ENCODE data around the gene HSF4.
"Not testable (repeated sequence)": the region's sequence is repeated elsewhere in the genome, so short reads cannot be mapped to it uniquely, and the experiment has no call there.

Gene HSF4, protein sequence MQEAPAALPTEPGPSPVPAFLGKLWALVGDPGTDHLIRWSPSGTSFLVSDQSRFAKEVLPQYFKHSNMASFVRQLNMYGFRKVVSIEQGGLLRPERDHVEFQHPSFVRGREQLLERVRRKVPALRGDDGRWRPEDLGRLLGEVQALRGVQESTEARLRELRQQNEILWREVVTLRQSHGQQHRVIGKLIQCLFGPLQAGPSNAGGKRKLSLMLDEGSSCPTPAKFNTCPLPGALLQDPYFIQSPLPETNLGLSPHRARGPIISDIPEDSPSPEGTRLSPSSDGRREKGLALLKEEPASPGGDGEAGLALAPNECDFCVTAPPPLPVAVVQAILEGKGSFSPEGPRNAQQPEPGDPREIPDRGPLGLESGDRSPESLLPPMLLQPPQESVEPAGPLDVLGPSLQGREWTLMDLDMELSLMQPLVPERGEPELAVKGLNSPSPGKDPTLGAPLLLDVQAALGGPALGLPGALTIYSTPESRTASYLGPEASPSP

DNA sequence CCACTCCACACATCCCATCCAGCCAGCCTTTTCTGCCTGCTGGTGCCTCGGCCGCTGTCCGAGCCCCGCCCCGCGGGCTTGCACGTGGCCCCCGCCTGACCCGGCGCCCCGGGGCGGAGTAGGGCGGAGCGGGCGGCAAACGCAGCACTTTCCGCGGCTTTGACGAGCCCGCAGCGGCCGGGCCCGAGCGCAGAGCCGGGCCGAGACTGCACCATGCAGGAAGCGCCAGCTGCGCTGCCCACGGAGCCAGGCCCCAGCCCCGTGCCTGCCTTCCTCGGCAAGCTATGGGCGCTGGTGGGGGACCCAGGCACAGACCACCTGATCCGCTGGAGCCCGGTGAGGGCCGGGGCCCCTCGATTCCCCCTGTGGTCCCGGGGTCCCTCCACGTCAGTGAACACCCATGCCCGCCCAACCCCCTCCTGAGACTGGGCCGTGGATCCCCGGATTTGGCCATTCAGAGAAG, at the start of gene HSF4:
HSF4 (plus strand) TSS at position 147 of the 463 bp plus-strand sequence; CDS start at position 214, 67 bp downstream.
- DNase-seq = no peak

DNA sequence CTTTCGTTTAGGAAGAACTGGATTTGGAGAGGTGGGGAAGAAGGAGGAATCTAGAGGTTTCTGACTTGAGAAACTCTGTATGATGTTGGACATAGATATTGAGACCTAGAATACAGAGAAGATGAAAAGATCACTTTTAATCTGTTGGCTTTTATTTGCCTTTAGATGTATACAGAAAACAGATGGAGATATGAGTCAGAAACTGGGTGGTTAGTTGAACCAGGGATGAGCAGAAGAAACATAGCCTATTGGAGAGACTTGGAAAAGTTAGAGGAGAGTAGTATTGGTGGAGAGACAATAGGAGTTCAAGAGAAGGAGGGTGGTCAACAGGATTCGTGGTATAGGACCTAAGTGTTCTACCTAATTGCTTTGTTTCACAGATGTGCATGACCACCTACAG, 49.8 kb upstream of the HSF4 start:
- no peak for DNase-seq

DNA sequence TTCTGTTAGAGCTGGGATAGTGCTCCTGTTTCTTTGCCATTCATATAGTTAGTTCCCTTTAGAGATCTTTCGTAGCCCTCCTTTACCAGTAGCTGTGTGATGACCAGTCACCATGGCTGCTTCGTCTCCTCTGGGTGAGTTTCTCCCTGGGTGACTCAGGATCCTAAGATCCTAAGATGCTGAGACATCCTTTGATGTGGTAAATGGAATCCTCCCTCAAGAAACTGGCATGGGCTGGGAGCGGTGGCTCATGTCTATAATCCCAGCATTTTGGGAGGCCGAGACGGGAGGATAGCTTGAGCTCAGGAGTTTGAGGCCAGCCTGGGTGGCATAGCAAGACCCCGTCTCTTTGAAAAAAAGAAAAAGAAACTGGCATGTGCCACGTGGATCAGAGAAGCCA, 48.9 kb upstream of the HSF4 start:
- no peak for DNase-seq

DNA sequence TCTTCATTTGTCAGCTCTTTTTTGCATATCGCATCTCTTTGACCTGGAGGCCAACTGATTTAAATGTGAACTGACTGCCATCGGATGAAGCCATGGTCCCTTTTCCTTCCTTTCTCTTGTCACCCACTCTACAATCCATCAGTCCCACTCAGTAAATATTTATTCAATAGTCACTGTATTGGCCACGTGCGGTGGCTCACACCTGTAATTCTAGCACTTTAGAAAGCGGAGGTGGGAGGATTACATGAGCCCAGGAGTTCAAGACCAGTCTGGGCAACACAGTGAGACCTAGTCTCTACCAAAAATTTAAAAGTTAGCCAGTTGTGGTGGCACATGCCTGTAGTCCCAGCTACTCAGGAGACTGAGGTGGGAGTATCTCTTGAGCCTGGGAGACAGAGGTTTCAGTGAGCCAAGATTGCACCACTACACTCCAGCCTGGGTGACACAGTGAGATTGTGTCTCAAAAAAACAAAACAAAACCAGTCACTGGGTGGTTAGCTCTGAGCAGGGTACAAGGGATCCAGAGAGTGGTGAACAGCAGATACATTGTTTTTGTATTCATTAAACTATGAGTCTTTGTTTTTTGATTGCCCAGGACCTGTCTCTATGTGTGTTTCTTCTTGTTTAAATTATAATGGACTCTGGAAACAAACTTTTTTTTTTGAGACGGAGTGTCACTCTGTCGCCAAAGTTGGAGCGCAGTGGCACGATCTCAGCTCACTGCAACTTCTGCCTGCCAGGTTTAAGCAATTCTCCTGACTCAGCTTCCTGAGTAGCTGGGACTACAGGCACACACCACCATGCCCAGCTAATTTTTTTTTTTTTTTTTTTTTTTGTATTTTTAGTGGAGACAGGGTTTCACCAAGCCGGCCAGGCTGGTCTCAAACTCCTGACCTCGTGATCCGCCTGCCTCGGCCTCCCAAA, 47.9 kb upstream of the HSF4 start:
- no peak for DNase-seq

DNA sequence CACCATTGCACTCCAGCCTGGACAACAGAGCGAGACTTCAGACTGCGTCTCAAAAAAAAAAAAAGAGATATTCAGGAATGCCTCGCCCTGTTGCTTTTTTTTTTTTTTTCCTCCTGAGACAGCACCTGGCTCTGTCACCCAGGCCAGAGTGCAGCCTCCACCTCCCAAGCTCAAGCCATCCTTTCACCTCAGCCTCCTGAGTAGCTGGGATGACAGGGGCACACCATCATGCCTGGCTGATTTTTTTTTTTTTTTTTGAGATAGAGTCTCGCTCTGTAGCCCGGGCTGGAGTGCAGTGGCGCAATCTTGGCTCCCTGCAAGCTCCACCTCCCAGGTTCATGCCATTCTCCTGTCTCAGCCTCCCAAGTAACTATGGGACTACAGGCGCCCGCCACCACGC, 46.8 kb upstream of the HSF4 start:
- no peak for DNase-seq

DNA sequence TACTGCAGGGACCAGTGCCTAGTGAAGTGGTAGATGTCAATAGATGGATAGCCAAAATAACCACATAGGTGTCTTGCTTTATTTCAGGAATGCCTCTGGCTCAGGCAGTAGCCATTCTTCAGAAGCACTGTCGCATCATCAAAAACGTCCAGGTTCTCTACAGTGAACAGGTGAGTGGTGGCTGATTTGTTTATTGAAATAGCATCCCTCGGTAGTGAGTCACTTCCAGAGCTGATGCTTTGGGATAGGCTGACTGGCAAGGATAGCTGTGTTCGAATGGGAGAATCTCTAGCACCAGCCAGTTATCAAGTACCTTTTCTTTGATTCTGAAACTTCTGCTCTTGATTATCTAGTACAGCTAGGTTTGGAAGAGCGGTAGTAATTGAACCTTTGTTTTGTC, 44.5 kb upstream of the HSF4 start:
- DNase-seq = no peak

DNA sequence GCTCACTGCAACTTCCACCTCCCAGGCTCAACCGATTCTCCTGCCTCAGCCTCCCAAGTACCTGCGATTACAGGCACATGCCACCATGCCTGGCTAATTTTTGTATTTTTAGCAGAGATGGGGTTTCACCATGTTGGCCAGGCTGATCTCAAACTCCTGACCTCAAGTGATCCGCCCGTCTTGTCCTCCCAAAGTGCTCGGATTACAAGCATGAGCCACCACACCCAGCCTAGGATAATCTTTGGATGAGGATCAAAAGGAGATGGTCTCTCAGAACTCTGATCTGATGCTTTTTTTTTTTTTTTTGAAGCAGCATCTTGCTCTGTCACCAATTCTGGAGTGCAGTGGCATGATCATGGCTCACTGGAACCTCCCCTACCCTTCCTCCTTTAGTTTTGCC, 41.7 kb upstream of the HSF4 start:
- not testable (repeated sequence) for DNase-seq

DNA sequence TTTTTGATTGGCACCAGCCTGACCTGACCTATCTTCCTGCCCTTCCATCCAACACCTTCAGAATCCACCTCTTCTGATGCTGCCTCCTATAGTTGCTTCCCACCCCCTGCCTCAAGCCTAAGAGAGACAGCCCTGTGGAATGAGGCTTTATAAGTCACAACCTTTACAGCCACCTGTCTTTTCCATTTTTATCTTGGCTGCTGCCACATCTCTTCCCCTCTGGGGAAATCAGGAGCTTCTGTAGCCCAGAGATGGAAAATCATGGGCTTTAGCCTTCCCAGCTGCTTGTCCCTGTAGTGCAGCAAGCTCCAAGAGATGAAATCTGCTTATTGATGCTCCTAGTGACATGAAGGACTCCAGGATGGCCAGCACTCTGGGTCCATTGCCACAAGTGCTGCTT, 36.1 kb upstream of the HSF4 start:
- DNase-seq = no peak

DNA sequence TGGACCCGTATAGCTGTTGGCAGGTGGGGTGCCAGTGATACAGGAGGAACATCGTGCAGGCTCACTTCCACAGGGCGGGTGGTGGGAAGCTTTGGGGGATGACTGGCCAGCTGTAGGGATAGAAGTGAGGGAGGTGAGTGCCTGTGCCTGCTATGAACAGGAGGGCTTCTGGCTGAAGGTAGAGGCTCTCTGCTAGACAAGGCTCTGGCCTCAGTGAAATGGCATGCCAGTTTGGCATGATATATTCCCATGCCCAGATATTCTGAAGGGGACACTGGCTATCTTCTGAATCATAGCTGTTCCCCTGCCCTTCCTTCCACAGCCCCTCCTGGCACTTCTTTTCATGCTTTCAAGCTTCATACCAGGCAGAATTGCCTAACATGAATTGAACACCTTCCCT, 35.7 kb upstream of the HSF4 start:
- no peak for DNase-seq

DNA sequence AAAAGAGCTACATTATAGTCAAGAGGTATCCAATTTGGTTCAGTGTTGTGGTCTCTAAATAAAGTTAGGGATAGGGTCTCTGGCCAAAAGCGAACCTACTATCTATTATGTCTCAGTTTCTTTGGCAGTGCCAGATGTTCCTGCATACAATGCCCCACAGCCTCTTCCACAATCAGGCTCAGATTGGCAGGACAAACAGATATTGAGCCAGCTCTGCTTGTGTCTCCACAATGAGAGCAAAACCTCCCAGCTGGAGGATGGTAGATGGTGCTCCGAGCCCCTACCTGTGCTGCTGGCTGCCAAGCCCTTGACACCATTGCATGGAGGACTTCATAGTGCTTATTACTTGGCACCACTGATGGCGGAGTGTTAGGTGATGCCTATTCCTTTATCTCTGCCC, 35.1 kb upstream of the HSF4 start:
- no peak for DNase-seq

DNA sequence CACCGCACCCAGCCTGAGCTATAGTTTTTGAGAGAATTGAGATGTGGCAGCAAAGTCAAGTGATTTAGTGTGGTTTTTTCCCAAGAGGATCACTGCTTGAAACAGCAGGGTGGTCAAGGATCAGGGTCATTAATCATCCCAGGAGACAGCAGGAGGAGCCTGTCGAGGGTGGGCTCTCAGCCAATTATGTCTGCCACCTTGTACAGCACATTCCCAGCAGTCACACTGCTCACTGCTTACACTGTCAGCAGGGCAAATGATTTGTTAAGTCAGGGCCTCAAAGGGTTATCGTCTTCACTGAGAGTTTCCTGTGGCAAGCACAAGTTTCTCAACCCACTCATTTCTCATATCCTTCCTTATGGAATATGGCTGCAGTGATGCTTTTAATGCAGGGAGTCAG, 26.9 kb upstream of the HSF4 start:
- no peak for DNase-seq

DNA sequence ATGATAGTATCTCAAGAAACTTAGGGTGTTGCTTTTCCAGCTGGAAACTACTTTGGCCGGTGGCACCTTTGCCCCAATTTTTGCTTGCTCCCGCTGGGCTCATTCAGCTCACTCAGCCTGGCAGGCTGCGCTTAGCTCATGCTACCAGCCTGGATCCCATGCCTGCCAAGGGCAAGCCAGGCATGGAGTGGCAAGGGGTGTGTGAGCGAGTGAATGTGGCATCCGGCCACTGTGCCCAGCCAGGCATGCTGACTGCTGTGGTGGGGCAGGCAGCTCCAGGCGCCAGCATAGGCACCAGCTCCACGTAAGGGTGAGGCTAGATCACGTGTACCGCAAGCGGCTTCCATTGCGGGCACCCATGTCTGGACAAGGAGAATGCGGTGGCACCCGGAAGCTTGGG, 23.2 kb upstream of the HSF4 start:
- DNase-seq = no peak

DNA sequence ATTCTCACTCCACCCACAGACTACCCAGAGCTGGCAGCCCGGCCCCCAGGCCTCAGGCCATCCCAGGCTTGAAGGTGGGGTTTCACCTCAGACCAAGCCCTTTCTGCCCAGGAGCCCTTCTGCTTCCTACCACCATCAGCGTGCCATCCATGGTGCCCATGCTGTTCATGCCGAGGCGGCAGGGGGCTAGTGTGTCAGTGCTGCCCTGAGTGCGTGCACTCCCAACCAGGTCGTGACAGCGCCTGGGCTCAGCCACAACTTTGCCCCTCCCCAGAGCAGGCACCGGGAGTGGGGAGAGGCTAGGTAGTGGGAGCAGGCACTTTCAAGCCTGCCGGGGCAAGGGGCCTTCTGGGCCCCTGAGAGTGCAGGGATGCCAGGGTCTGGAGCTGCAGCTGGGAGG, 22.2 kb upstream of the HSF4 start:
- no peak for DNase-seq

DNA sequence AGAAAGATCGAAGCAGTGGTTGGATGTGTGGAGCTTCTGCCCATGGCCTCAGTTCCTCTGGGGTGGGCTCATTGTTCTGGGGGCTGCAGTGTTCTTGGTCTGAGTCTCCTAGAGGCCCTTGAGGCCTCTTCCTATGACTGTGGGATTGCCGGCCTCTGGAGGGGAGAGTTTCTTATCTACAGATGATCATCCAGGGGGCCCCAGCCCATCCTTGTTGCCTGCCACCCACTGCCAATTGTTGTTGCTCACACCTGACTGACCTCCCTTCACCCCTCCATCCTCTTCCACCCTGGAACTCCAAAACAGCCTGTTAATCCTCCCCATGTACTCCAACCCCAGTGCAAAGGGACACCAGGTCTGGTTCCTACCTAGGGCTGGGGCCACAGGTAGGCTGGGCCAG, 19.6 kb upstream of the HSF4 start:
- no peak for DNase-seq

DNA sequence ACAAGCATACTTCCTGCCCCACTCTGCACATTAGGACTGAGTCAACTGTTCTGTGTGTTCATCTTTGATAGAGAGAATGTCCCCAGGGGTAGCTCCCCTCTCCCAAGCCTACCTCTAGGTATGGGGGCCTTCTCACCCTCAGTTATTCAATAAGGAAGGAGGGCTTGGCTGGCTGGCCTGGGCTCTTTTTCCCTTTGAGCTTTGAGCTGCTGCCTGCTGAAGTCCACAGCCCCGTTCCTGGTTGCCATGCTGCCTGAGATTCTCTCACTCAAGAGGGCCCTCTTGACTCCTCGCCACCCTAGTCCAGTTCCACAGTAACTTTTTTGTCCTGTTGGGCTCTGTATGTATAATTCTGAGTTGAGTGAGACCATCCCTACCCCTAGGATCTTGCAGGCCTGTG, 18.8 kb upstream of the HSF4 start:
- no peak for DNase-seq

DNA sequence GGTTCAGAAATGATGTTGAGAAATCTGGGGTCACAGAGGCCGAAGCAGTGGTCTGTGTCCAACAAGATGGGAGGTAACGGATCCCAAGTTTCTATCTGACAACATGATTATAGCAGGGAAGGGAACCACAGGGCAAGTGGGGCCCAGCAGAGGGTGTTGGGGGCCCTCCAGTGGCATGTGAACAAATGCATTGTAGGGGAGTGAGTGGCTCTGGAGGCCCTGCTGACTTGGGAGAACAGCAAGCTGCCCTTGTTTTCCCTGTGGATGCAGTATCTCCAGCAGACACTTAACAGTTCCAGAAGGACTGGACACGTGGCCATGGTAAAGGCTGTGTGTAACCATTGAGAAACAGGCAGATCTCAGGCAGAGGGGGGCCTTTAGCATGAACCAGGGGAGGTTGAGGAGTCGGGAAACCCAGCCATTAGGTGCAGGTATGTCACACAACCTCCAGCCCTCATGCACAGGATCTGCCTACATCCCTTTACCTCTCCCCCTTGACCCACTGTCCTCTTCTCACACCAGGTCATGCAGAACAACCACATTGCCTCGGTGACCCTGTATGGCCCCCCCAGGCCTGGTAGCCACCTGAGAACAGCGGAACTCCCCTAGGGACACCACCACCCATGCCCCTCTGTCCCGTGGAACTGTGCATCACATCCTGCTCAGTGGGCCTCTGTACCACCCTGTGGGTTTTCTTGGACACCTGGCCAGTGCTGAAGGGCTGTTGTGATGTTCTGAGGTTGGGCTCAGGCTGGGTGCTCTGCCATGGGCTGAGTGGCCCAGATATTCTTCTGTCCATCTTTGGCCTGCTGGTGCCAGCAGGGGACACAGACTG, 17.8 kb upstream of the HSF4 start:
- no peak for DNase-seq

DNA sequence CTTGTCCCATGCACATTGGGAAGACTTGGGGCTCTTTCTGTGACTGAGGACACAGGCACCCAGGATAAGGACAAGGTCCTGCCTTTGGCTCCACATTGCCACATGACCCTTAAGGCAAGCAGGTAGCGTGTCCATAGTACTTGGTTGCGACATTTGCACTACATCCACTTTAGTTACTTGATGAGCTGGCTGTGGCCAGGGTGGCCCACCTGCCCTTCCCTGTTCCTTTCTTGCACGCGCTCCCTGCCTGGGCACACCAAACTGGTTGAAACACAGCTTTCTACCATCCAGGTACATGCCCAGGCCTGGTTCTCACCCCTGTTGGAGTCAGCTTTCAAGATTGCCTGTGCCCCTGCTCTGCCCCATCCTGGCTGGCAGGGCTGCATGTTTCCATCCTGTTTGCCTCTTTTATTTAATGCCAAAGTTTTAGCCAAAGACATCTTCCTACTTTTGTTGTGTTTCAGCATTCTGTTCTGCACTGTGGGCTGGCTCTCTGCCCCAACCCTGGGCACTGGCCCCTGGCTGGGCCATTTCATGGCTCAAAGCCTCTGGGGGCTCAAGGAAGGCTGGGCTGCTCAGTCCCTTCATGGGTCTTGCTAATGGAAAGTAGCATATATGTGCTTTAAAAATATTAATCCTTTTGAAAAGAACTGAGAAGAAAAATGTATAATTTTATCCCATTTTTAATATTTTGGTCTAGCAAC, 17.0 kb upstream of the HSF4 start:
- no peak for DNase-seq

DNA sequence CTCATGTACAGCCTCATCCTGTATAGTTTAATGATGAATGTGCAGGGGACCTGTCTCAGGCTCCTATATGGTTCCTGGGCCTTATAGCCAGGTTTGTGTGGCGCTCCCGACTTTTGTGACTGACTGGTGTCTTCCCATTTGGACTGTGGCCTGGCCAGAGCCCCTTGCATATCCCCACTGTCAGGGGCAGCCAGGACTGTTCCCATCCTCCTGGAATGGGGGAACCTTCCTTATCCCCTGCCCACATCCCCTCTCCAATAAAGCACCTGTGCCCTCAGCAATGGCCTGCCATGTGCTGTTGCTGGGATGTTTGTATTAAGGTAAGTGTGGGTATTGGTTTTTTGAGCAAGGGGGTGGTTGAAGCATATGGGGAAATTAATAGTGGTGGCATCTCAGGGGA, 16.3 kb upstream of the HSF4 start:
- no peak for DNase-seq

DNA sequence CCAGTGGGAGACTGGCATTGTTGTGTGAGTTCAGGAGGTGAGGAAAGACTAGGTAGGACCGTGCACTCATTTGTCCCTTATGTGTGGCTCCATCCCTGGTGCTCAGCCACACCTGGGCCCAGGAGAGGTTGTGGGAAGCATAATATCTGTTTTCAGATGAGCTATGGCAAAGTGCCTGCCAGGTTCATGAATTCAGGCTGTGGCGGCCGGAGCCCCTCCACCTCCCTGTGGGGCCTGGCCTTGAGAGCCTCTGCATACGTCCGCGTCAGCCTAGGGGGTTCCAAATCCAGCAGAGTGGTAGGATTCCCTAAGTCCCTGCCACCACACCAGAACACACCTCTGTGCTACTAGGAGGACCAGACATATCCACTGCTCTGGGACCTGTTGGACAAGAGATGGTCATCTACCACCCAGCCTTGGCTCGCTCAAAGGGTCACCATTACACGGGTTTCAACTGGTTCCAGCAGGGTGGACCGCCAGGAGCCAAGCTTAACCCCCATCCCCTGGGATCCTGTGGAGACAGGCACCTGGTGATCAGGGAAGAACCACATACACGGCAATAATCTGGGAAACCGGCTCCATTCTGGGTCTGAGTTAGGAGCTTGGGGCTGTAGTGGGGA, 15.8 kb upstream of the HSF4 start:
- no peak for DNase-seq

DNA sequence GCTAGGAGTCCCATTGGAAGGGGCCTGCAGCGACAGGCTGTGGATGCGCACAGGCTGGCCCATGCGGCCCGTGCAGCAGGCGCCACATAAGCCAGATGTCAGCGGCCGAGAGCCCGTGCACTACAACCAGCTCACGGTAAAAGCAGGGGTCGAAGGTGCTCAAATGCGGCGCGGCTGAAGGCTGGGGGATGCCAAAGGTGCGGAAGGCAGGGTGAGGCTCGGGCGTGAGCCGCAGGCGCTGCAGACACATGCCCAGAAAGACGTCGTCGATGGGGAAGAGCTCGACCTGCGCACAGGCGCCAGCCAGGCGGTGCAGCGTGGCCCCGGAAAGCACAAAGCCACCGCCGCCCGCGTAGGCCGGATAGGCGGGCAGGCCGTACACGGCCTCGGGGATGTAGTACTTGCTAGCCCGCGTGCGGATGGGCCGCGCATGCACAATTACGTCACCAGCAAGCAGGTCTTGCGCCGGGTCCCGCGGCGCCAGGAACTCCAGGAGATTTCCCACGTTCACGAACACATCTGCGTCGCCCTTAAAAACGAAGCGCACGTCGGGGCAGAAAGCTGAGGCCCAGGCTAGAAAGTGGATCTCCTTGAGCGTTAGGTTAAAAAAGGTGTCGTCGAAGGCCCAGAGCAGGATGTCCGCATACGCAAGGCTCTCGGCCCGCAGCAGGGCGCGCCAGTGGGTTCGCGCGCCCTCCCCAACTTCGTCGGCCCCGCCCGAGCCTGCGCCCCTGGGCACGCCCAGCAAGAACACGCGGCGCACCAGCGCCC, 15.1 kb upstream of the HSF4 start:
- no peak for DNase-seq

All from activated effector memory CD4-positive, alpha-beta T cell treated with Interleukin-2 at 50 U/mL for 16 hours (primary cell).